Islet of Langerhans (tissue), 1 donor: ENCODE results near the gene RTEL1.
"Not testable (repeated sequence)": the region's sequence is repeated elsewhere in the genome, so short reads cannot be mapped to it uniquely, and the experiment has no call there.

ENCODE experiments used
- FAIRE-seq: peaks from one replicate; lab custom pipeline; 2011; peaks lifted over from hg19 to GRCh38; lab: Jason Lieb, UNC

Gene RTEL1

GRCh38 chr20:63722967-63723622 lies 65.0 kb downstream of the RTEL1 start:
- FAIRE-seq, result not testable (repeated sequence)

- FAIRE-seq, result not testable (repeated sequence)
These were observed 72.1 kb downstream of the RTEL1 start for GRCh38 chr20:63730189-63730733.

- no peak for FAIRE-seq
These were observed 73.3 kb downstream of the RTEL1 start for GRCh38 chr20:63731410-63731809.

- FAIRE-seq, result no peak
These were observed 74.3 kb downstream of the RTEL1 start for GRCh38 chr20:63732118-63733095.

DNA sequence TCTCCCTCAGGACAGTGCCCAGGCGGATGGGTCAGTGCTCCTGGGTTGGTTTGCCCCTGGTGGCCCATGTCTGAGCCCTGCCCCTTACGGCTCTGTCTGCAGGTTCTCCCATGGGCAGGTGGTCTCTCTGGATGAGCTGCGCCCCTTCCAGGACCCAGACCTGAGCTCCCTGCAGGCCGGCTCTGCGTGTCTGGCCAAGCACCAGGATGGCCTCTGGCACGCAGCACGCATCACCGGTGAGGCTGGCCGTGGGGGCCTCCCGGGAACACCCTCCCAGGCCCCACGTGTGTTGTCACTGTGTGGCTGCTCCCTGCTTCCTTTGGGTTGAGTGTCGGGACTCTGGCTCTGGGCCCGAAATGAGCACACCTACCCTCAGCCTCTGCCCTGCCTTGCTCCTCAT lies 75.0 kb downstream of the RTEL1 start:
- FAIRE-seq, result no peak

- FAIRE-seq, result no peak
These were observed 75.5 kb downstream of the RTEL1 start for GRCh38 chr20:63733579-63734081.

GRCh38 chr20:63734111-63734945 lies 76.2 kb downstream of the RTEL1 start:
- FAIRE-seq, result no peak

DNA sequence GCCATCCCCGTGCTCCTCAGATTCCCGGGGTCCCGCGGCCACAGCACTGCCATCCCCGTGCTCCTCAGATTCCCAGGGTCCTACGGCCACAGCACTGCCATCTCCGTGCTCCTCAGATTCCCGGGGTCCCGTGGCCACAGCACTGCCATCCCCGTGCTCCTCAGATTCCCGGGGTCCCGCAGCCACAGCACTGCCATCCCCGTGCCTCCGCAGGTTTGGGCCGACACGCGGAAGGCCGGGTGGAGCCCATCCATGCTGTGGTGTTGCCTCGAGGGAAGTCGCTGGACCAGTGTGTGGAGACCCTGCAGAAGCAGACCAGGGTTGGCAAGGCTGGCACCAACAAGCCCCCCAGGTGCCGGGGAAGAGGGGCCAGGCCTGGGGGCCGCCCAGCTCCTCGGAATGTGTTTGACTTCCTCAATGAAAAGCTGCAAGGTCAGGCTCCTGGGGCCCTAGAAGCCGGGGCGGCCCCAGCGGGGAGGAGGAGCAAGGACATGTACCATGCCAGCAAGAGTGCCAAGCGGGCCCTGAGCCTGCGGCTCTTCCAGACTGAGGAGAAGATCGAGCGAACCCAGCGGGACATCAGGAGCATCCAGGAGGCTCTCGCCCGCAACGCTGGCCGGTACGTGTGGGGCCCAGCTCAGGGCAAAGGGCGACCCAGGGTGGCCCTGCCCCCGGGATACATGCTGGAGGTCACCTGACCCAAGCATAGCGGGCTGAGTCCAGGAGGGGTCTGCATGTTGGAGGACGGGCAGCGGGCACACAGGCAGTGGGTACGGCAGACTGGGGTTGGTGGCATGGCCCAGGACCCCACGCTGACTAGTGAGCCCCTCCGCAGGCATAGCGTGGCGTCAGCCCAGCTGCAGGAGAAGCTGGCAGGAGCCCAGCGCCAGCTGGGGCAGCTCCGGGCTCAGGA lies 77.1 kb downstream of the RTEL1 start:
- FAIRE-seq, result no peak

- no peak for FAIRE-seq
These were observed 78.0 kb downstream of the RTEL1 start, which contains the start of gene LIME1 for GRCh38 chr20:63735859-63736718. Gene LIME1, plus strand, starts transcription at chr20:63736664. Its CDS starts 886 bp downstream, at chr20:63737550.

DNA sequence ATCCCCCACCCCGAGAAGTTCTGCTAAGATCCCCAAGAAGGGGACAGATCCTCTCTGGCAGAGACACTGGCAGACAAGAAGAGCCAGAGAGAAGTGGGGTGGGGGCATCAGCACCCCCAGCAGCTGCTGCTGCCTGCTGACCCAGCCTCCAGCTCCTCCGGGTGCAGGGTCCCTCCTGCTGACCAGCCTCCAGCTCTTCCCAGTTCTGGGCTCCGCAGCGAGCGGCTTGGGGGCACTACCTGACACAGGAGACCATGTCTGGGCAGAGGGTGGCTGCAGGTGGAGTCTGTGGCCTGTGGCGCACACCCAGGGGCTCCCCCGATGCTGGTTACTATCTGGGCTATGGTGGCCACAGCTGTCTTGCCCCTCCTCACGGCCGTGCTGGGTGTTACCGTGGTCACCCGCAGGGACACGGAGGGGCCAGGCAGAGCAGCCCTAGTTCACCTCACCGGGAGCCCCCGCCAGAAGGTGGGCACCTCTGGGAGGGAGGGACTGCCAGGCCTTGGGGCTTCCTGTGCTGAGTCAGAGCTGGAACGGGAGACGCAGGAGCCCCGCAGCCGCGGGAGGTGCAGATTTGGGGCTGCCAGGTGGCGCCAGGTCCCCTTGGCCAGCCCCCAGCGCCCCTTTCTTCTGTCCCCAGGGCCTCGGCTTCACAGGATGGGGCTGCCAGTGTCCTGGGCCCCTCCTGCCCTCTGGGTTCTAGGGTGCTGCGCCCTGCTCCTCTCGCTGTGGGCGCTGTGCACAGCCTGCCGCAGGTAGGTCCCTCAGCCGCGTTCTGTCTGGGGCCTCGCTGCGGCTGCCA lies 79.0 kb downstream of the RTEL1 start:
- FAIRE-seq, result no peak

DNA sequence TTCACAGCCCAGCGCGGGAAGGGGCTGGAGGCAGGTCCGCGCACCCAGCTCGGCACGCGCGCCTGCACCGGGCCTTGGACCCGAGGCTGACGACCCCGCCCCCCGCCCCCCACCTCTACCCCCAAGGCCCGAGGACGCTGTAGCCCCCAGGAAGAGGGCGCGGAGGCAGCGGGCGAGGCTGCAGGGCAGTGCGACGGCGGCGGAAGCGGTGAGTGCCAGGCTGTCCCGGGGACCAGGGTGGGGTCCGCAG lies 79.5 kb downstream of the RTEL1 start:
- FAIRE-seq, result no peak

GRCh38 chr20:63737945-63738686 lies 80.0 kb downstream of the RTEL1 start:
- FAIRE-seq, result no peak

GRCh38 chr20:63738687-63739129 lies 80.6 kb downstream of the RTEL1 start:
- no peak for FAIRE-seq

DNA sequence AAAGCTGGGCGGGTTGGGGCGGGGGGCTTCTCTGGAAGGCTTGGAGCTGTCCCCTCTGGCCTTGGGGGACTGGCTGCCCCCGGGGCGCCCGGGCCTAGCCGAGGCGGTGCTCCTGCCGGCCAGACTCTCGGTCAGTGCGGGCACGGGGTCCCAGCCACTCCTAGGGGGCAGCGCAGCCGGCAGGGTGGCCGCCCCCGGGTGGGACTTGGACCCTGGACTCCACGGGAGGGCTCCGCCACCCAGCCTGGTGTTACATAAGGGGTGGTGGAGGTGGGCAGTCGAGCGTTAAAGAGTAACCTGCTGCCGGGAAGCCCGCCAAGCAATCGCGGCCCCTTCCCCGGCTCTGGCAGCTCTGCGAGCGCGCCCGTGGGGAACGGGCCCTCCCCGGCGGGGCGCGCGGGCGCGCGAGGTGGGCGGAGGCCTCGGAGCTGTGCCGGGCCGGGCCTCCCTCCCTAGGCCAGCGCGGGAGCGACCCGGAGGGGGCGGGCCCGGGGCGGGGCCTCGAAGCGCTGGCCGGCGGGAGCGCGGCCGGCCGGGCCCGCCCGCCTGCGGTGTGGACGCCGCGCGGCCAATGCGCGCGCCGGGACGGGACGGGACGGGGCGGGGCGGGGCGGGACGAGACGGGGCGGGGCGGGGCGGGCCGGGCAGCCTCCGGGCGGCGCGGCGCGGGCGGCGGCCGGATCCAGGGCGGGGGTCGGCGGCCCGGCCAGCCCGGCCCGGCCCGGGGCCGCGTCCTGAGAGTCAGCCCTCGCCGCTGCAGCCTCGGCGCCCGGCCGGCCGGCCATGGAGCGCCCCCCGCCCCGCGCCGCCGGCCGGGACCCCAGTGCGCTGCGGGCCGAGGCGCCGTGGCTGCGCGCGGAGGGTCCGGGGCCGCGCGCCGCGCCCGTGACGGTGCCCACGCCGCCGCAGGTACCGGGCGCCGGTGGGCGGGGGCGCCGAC lies 81.3 kb downstream of the RTEL1 start, which contains the start of gene SLC2A4RG:
Gene SLC2A4RG, plus strand, starts transcription at position 647 of the 940 bp plus-strand sequence. Its CDS starts 137 bp downstream, at position 784.
- FAIRE-seq, result no peak

- FAIRE-seq, result no peak
These were observed 82.0 kb downstream of the RTEL1 start for GRCh38 chr20:63740070-63740626.

DNA sequence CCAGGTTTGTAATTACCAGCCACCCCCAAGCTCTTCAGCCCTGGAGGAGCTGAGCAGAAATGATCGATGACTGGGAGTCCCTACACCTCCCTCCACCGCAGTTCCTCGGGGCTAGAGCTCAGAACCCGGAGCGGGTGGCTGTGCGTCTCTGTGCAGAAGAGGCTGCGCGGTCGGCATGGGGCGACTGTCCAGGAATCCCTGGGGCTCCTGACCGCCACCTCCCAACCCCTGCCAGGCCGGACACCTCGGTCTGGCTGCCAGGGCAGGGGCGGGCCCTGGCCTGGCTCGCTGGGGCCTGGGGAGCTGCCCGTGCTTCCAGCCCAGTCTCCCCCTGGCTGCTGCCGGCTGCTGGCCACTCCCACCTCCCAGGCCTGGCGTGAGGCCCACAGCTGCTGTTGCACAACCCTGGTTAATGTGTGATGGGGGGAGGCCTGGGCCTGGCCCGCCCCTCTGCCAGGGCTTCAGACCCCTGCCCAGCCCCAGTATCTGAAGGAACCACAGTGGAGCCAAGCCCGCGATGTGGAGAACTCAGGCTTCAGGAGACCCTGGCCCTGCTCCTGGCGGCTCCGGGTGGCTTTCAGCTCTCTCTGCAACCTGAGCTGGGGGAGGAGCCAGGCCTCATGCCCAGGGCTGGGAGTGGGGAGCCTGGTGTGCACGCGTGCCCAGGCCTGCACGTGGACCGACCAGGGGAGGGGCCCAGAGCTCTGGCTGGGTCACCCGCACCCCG lies 82.7 kb downstream of the RTEL1 start:
- FAIRE-seq, result no peak
